ENCODE results near the gene MGMT. TPM values are rescaled to one million over a fixed set of nuclear protein-coding genes. Genes with fewer than 3 reads are reported as not detected.

MGMT gene
- polyA plus RNA-seq, 2 donors: 8.6 to 13.0 TPM

GRCh38 chr10:129643266-129643665 is 176.2 kb downstream of the MGMT start:
- Histone ChIP-seq H3K4me1 (ENCODE audit: control insufficient read depth in 2 of 2, insufficient read depth in 2 of 2, low read length in 1 of 2) (no peaks in the 10 kb centered on the region), H3K27ac (ENCODE audit: low read depth in 2 of 2, low read length in 1 of 2) (no peak overlapping the region), H3K9me3 (ENCODE audit: control insufficient read depth in 2 of 2, insufficient read depth in 1 of 2, low read depth in 1 of 2, low read length in 1 of 2) (no peaks in the 10 kb centered on the region), H3K4me3 (ENCODE audit: low read depth in 1 of 2, low read length in 2 of 2) (no peak overlapping the region), H3K36me3 (ENCODE audit: control insufficient read depth in 2 of 2, insufficient read depth in 2 of 2, low read length in 1 of 2) (no peaks in the 10 kb centered on the region), H3K27me3 (ENCODE audit: control insufficient read depth in 1 of 2, insufficient read depth in 2 of 2, low read length in 2 of 2) (no peaks in the 10 kb centered on the region)
- WGBS, 2 donors: 89 to 90% methylated on average over 8 of the region's 8 CpGs

- no peaks in the 10 kb centered on the region for H3K27me3 ChIP-seq (ENCODE audit: control insufficient read depth in 1 of 2, insufficient read depth in 2 of 2, low read length in 2 of 2)
- H3K4me1 ChIP-seq (ENCODE audit: control insufficient read depth in 2 of 2, insufficient read depth in 2 of 2, low read length in 1 of 2): no peaks in the 10 kb centered on the region
- H3K4me3 ChIP-seq (ENCODE audit: low read depth in 1 of 2, low read length in 2 of 2): no peak overlapping the region
- H3K36me3 ChIP-seq (ENCODE audit: control insufficient read depth in 2 of 2, insufficient read depth in 2 of 2, low read length in 1 of 2): no peaks in the 10 kb centered on the region
- H3K9me3 ChIP-seq (ENCODE audit: control insufficient read depth in 2 of 2, insufficient read depth in 1 of 2, low read depth in 1 of 2, low read length in 1 of 2): no peaks in the 10 kb centered on the region
- 96 to 99% methylated on average over 11 of the region's 11 CpGs for WGBS, 2 donors
- no peak overlapping the region for H3K27ac ChIP-seq (ENCODE audit: low read depth in 2 of 2, low read length in 1 of 2)
Observed at GRCh38 chr10:129645487-129645886, 178.4 kb downstream of the MGMT start.

- 95 to 97% methylated on average over 17 of the region's 17 CpGs for WGBS, 2 donors
- no peak overlapping the region for H3K4me3 ChIP-seq (ENCODE audit: low read depth in 1 of 2, low read length in 2 of 2)
- no peaks in the 10 kb centered on the region for H3K27me3 ChIP-seq (ENCODE audit: control insufficient read depth in 1 of 2, insufficient read depth in 2 of 2, low read length in 2 of 2)
- no peak overlapping the region for H3K27ac ChIP-seq (ENCODE audit: low read depth in 2 of 2, low read length in 1 of 2)
- H3K36me3 ChIP-seq (ENCODE audit: control insufficient read depth in 2 of 2, insufficient read depth in 2 of 2, low read length in 1 of 2): no peaks in the 10 kb centered on the region
- H3K9me3 ChIP-seq (ENCODE audit: control insufficient read depth in 2 of 2, insufficient read depth in 1 of 2, low read depth in 1 of 2, low read length in 1 of 2): no peaks in the 10 kb centered on the region
- no peaks in the 10 kb centered on the region for H3K4me1 ChIP-seq (ENCODE audit: control insufficient read depth in 2 of 2, insufficient read depth in 2 of 2, low read length in 1 of 2)
Observed at GRCh38 chr10:129646973-129647372, 179.9 kb downstream of the MGMT start.

- no peaks in the 10 kb centered on the region for H3K9me3 ChIP-seq (ENCODE audit: control insufficient read depth in 2 of 2, insufficient read depth in 1 of 2, low read depth in 1 of 2, low read length in 1 of 2)
- H3K4me1 ChIP-seq (ENCODE audit: control insufficient read depth in 2 of 2, insufficient read depth in 2 of 2, low read length in 1 of 2): no peaks in the 10 kb centered on the region
- H3K27me3 ChIP-seq (ENCODE audit: control insufficient read depth in 1 of 2, insufficient read depth in 2 of 2, low read length in 2 of 2): no peaks in the 10 kb centered on the region
- H3K27ac ChIP-seq (ENCODE audit: low read depth in 2 of 2, low read length in 1 of 2): no peak overlapping the region
- H3K4me3 ChIP-seq (ENCODE audit: low read depth in 1 of 2, low read length in 2 of 2): no peak overlapping the region
- 93 to 95% methylated on average over 4 of the region's 4 CpGs for WGBS, 2 donors
- no peaks in the 10 kb centered on the region for H3K36me3 ChIP-seq (ENCODE audit: control insufficient read depth in 2 of 2, insufficient read depth in 2 of 2, low read length in 1 of 2)
Observed at GRCh38 chr10:129647590-129647989, 180.5 kb downstream of the MGMT start.

GRCh38 chr10:129648856-129649255 is 181.8 kb downstream of the MGMT start:
- no peak overlapping the region for H3K27ac ChIP-seq (ENCODE audit: low read depth in 2 of 2, low read length in 1 of 2)
- H3K4me3 ChIP-seq (ENCODE audit: low read depth in 1 of 2, low read length in 2 of 2): no peak overlapping the region
- no peaks in the 10 kb centered on the region for H3K4me1 ChIP-seq (ENCODE audit: control insufficient read depth in 2 of 2, insufficient read depth in 2 of 2, low read length in 1 of 2)
- no peaks in the 10 kb centered on the region for H3K27me3 ChIP-seq (ENCODE audit: control insufficient read depth in 1 of 2, insufficient read depth in 2 of 2, low read length in 2 of 2)
- H3K9me3 ChIP-seq (ENCODE audit: control insufficient read depth in 2 of 2, insufficient read depth in 1 of 2, low read depth in 1 of 2, low read length in 1 of 2): no peaks in the 10 kb centered on the region
- no peaks in the 10 kb centered on the region for H3K36me3 ChIP-seq (ENCODE audit: control insufficient read depth in 2 of 2, insufficient read depth in 2 of 2, low read length in 1 of 2)
- 89 to 90% methylated on average over 6 of the region's 6 CpGs for WGBS, 2 donors

- H3K36me3 ChIP-seq (ENCODE audit: control insufficient read depth in 2 of 2, insufficient read depth in 2 of 2, low read length in 1 of 2): no peaks in the 10 kb centered on the region
- no peak overlapping the region for H3K27ac ChIP-seq (ENCODE audit: low read depth in 2 of 2, low read length in 1 of 2)
- H3K9me3 ChIP-seq (ENCODE audit: control insufficient read depth in 2 of 2, insufficient read depth in 1 of 2, low read depth in 1 of 2, low read length in 1 of 2): no peaks in the 10 kb centered on the region
- 94 to 95% methylated on average over 15 of the region's 15 CpGs for WGBS, 2 donors
- no peak overlapping the region for H3K4me3 ChIP-seq (ENCODE audit: low read depth in 1 of 2, low read length in 2 of 2)
- H3K4me1 ChIP-seq (ENCODE audit: control insufficient read depth in 2 of 2, insufficient read depth in 2 of 2, low read length in 1 of 2): no peaks in the 10 kb centered on the region
- H3K27me3 ChIP-seq (ENCODE audit: control insufficient read depth in 1 of 2, insufficient read depth in 2 of 2, low read length in 2 of 2): no peaks in the 10 kb centered on the region
Observed at GRCh38 chr10:129652021-129652420, 185.0 kb downstream of the MGMT start.

GRCh38 chr10:129652521-129653201 is 185.6 kb downstream of the MGMT start:
- whole genome bisulfite sequencing, 2 donors: 95 to 96% methylated on average over 17 to 22 of the region's 22 CpGs
- Histone ChIP-seq H3K27me3 (ENCODE audit: control insufficient read depth in 1 of 2, insufficient read depth in 2 of 2, low read length in 2 of 2) (no peaks in the 10 kb centered on the region), H3K4me3 (ENCODE audit: low read depth in 1 of 2, low read length in 2 of 2) (no peak overlapping the region), H3K4me1 (ENCODE audit: control insufficient read depth in 2 of 2, insufficient read depth in 2 of 2, low read length in 1 of 2) (no peaks in the 10 kb centered on the region), H3K27ac (ENCODE audit: low read depth in 2 of 2, low read length in 1 of 2) (no peak overlapping the region), H3K9me3 (ENCODE audit: control insufficient read depth in 2 of 2, insufficient read depth in 1 of 2, low read depth in 1 of 2, low read length in 1 of 2) (no peaks in the 10 kb centered on the region), H3K36me3 (ENCODE audit: control insufficient read depth in 2 of 2, insufficient read depth in 2 of 2, low read length in 1 of 2) (no peaks in the 10 kb centered on the region)

- H3K9me3 ChIP-seq (ENCODE audit: control insufficient read depth in 2 of 2, insufficient read depth in 1 of 2, low read depth in 1 of 2, low read length in 1 of 2): no peaks in the 10 kb centered on the region
- H3K36me3 ChIP-seq (ENCODE audit: control insufficient read depth in 2 of 2, insufficient read depth in 2 of 2, low read length in 1 of 2): no peaks in the 10 kb centered on the region
- H3K27ac ChIP-seq (ENCODE audit: low read depth in 2 of 2, low read length in 1 of 2): no peak overlapping the region
- WGBS, 2 donors: 95 to 96% methylated on average over 8 of the region's 8 CpGs
- H3K4me3 ChIP-seq (ENCODE audit: low read depth in 1 of 2, low read length in 2 of 2): no peak overlapping the region
- H3K27me3 ChIP-seq (ENCODE audit: control insufficient read depth in 1 of 2, insufficient read depth in 2 of 2, low read length in 2 of 2): no peaks in the 10 kb centered on the region
- no peaks in the 10 kb centered on the region for H3K4me1 ChIP-seq (ENCODE audit: control insufficient read depth in 2 of 2, insufficient read depth in 2 of 2, low read length in 1 of 2)
Observed at GRCh38 chr10:129653428-129653827, 186.4 kb downstream of the MGMT start.

- 90 to 95% methylated on average over 11 of the region's 11 CpGs for WGBS, 2 donors
- Histone ChIP-seq H3K4me3 (ENCODE audit: low read depth in 1 of 2, low read length in 2 of 2) (no peak overlapping the region), H3K9me3 (ENCODE audit: control insufficient read depth in 2 of 2, insufficient read depth in 1 of 2, low read depth in 1 of 2, low read length in 1 of 2) (no peaks in the 10 kb centered on the region), H3K27me3 (ENCODE audit: control insufficient read depth in 1 of 2, insufficient read depth in 2 of 2, low read length in 2 of 2) (no peaks in the 10 kb centered on the region), H3K27ac (ENCODE audit: low read depth in 2 of 2, low read length in 1 of 2) (no peak overlapping the region), H3K4me1 (ENCODE audit: control insufficient read depth in 2 of 2, insufficient read depth in 2 of 2, low read length in 1 of 2) (no peaks in the 10 kb centered on the region), H3K36me3 (ENCODE audit: control insufficient read depth in 2 of 2, insufficient read depth in 2 of 2, low read length in 1 of 2) (no peaks in the 10 kb centered on the region)
Observed at GRCh38 chr10:129653861-129654260, 186.8 kb downstream of the MGMT start.

GRCh38 chr10:129654461-129654860 is 187.4 kb downstream of the MGMT start:
- Histone ChIP-seq H3K9me3 (ENCODE audit: control insufficient read depth in 2 of 2, insufficient read depth in 1 of 2, low read depth in 1 of 2, low read length in 1 of 2) (no peaks in the 10 kb centered on the region), H3K27ac (ENCODE audit: low read depth in 2 of 2, low read length in 1 of 2) (no peak overlapping the region), H3K4me1 (ENCODE audit: control insufficient read depth in 2 of 2, insufficient read depth in 2 of 2, low read length in 1 of 2) (no peaks in the 10 kb centered on the region), H3K27me3 (ENCODE audit: control insufficient read depth in 1 of 2, insufficient read depth in 2 of 2, low read length in 2 of 2) (no peaks in the 10 kb centered on the region), H3K4me3 (ENCODE audit: low read depth in 1 of 2, low read length in 2 of 2) (no peak overlapping the region), H3K36me3 (ENCODE audit: control insufficient read depth in 2 of 2, insufficient read depth in 2 of 2, low read length in 1 of 2) (no peaks in the 10 kb centered on the region)
- WGBS, 2 donors: 87 to 94% methylated on average over 7 of the region's 7 CpGs

Measured in esophagus (tissue), 2 donors.